Measurements from ENCODE around the gene ANXA2.

GRCh38 chr15:60416484-60416883 lies 18.7 kb upstream of the ANXA2 start:
- TF ChIP-seq, protein P1, sequence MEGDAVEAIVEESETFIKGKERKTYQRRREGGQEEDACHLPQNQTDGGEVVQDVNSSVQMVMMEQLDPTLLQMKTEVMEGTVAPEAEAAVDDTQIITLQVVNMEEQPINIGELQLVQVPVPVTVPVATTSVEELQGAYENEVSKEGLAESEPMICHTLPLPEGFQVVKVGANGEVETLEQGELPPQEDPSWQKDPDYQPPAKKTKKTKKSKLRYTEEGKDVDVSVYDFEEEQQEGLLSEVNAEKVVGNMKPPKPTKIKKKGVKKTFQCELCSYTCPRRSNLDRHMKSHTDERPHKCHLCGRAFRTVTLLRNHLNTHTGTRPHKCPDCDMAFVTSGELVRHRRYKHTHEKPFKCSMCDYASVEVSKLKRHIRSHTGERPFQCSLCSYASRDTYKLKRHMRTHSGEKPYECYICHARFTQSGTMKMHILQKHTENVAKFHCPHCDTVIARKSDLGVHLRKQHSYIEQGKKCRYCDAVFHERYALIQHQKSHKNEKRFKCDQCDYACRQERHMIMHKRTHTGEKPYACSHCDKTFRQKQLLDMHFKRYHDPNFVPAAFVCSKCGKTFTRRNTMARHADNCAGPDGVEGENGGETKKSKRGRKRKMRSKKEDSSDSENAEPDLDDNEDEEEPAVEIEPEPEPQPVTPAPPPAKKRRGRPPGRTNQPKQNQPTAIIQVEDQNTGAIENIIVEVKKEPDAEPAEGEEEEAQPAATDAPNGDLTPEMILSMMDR (conservative IDR thresholded peaks at IDR 0.05; ENCODE audit: low read length): no peak
- TF ChIP-seq EZH2phosphoT487 (IDR thresholded peaks at IDR 0.05; ENCODE audit: borderline replicate concordance): no peak

All from Loucy (cell line).